Dedifferentiated amniotic fluid mesenchymal stem cell (primary cell): ENCODE data around the gene SEM1.
"Not testable (repeated sequence)": the region's sequence is repeated elsewhere in the genome, so short reads cannot be mapped to it uniquely, and the experiment has no call there.

ENCODE experiments used
- DNase-seq: peaks from one replicate; pipeline ENCODE4 v3.0.0-alpha.2; 2016; ENCODE audit errors: extremely low spot score

Gene SEM1

GRCh38 chr7:96709381-96710228, at the start of gene SEM1:
Gene SEM1, minus strand, starts transcription at chr7:96709846. Its CDS starts 83 bp downstream, at chr7:96709763.
- peak; percentile 86 for DNase-seq

- not testable (repeated sequence) for DNase-seq
Measured at GRCh38 chr7:96757880-96758279, 48.2 kb upstream of the SEM1 start.

- DNase-seq, result no peak
Measured at GRCh38 chr7:96747418-96747940, 37.8 kb upstream of the SEM1 start.

- DNase-seq, result no peak
Measured at GRCh38 chr7:96740130-96740529, 30.5 kb upstream of the SEM1 start.

- DNase-seq, result no peak
Measured at GRCh38 chr7:96739609-96740008, 30.0 kb upstream of the SEM1 start.

GRCh38 chr7:96739167-96739566, 29.5 kb upstream of the SEM1 start:
- DNase-seq, result no peak

GRCh38 chr7:96738705-96739104, 29.1 kb upstream of the SEM1 start:
- no peak for DNase-seq

- DNase-seq, result no peak
Measured at GRCh38 chr7:96737545-96738050, 28.0 kb upstream of the SEM1 start.

- DNase-seq, result no peak
Measured at GRCh38 chr7:96734343-96734742, 24.7 kb upstream of the SEM1 start.

GRCh38 chr7:96729820-96730219, 20.2 kb upstream of the SEM1 start:
- no peak for DNase-seq

- no peak for DNase-seq
Measured at GRCh38 chr7:96728139-96728538, 18.5 kb upstream of the SEM1 start.

- DNase-seq, result no peak
Measured at GRCh38 chr7:96727534-96728088, 18.0 kb upstream of the SEM1 start.

- DNase-seq, result no peak
Measured at GRCh38 chr7:96723622-96724021, 14.0 kb upstream of the SEM1 start.

- not testable (repeated sequence) for DNase-seq
Measured at GRCh38 chr7:96722928-96723327, 13.3 kb upstream of the SEM1 start.

GRCh38 chr7:96720843-96721242, 11.2 kb upstream of the SEM1 start:
- no peak for DNase-seq

GRCh38 chr7:96719164-96719563, 9.5 kb upstream of the SEM1 start:
- DNase-seq, result no peak

GRCh38 chr7:96718107-96719003, 8.7 kb upstream of the SEM1 start:
- no peak for DNase-seq

- no peak for DNase-seq
Measured at GRCh38 chr7:96713037-96713436, 3.4 kb upstream of the SEM1 start.

GRCh38 chr7:96710544-96710943, 898 bp upstream of the SEM1 start:
- DNase-seq, result no peak

GRCh38 chr7:96708872-96709271, 774 bp downstream of the SEM1 start:
- no peak for DNase-seq

- DNase-seq, result no peak
Measured at GRCh38 chr7:96707901-96708774, 1.5 kb downstream of the SEM1 start.
